ENCODE measurements around the gene NOTO. TPM values are rescaled to one million over a fixed set of nuclear protein-coding genes. Genes with fewer than 3 reads are reported as not detected.

The NOTO gene
- total and polyA plus RNA-seq, 4 donors = 0.06 TPM; not detected in 3

GRCh38 chr2:73243884-73244570, 41.7 kb downstream of the NOTO start:
- Histone ChIP-seq H3K4me1 (ENCODE audit: control insufficient read depth, insufficient read depth, low read length) (peaks cover 2% of the 10 kb centered on the region), H3K36me3 (ENCODE audit: control insufficient read depth, insufficient read depth, low read length) (peaks cover 45% of the 10 kb centered on the region), H3K9me3 (ENCODE audit: control insufficient read depth, insufficient read depth, low read length) (no peaks in the 10 kb centered on the region), H3K4me3 (ENCODE audit: low read depth, low read length) (no peak overlapping the region), H3K27me3 (ENCODE audit: control insufficient read depth, insufficient read depth, low read length) (no peaks in the 10 kb centered on the region), H3K27ac (ENCODE audit: low read depth, low read length) (peak overlapping the region; percentile 10)
- DNase-seq (ENCODE audit: low read depth in 4 of 6, low spot score in 6 of 6) = peak in 2 of 6 donors; percentile 68 to 83
- WGBS (ENCODE audit: insufficient coverage) = 19% methylated on average over 3 of the region's 5 CpGs

- no peaks in the 10 kb centered on the region for H3K9me3 ChIP-seq (ENCODE audit: control insufficient read depth, insufficient read depth, low read length)
- no peak overlapping the region for H3K4me3 ChIP-seq (ENCODE audit: low read depth, low read length)
- H3K4me1 ChIP-seq (ENCODE audit: control insufficient read depth, insufficient read depth, low read length) = peaks cover 2% of the 10 kb centered on the region
- no peak overlapping the region for H3K27ac ChIP-seq (ENCODE audit: low read depth, low read length)
- H3K36me3 ChIP-seq (ENCODE audit: control insufficient read depth, insufficient read depth, low read length) = peaks cover 50% of the 10 kb centered on the region
- no peak for DNase-seq (ENCODE audit: low read depth in 4 of 6, low spot score in 6 of 6)
- H3K27me3 ChIP-seq (ENCODE audit: control insufficient read depth, insufficient read depth, low read length) = no peaks in the 10 kb centered on the region
- 67% methylated on average over 1 of the region's 3 CpGs for WGBS (ENCODE audit: insufficient coverage)
These were observed 42.2 kb downstream of the NOTO start for GRCh38 chr2:73244580-73244979.

- no peak for DNase-seq (ENCODE audit: low read depth in 4 of 6, low spot score in 6 of 6)
- no peak overlapping the region for H3K4me3 ChIP-seq (ENCODE audit: low read depth, low read length)
- 84% methylated on average over 3 of the region's 3 CpGs for WGBS (ENCODE audit: insufficient coverage)
- H3K36me3 ChIP-seq (ENCODE audit: control insufficient read depth, insufficient read depth, low read length) = peaks cover 69% of the 10 kb centered on the region
- peaks cover 2% of the 10 kb centered on the region for H3K4me1 ChIP-seq (ENCODE audit: control insufficient read depth, insufficient read depth, low read length)
- no peaks in the 10 kb centered on the region for H3K9me3 ChIP-seq (ENCODE audit: control insufficient read depth, insufficient read depth, low read length)
- no peaks in the 10 kb centered on the region for H3K27me3 ChIP-seq (ENCODE audit: control insufficient read depth, insufficient read depth, low read length)
- H3K27ac ChIP-seq (ENCODE audit: low read depth, low read length) = no peak overlapping the region
These were observed 44.5 kb downstream of the NOTO start for GRCh38 chr2:73246850-73247249.

- peaks cover 71% of the 10 kb centered on the region for H3K36me3 ChIP-seq (ENCODE audit: control insufficient read depth, insufficient read depth, low read length)
- no peak overlapping the region for H3K4me3 ChIP-seq (ENCODE audit: low read depth, low read length)
- H3K27ac ChIP-seq (ENCODE audit: low read depth, low read length) = no peak overlapping the region
- H3K27me3 ChIP-seq (ENCODE audit: control insufficient read depth, insufficient read depth, low read length) = no peaks in the 10 kb centered on the region
- 92% methylated on average over 8 of the region's 9 CpGs for WGBS (ENCODE audit: insufficient coverage)
- no peaks in the 10 kb centered on the region for H3K4me1 ChIP-seq (ENCODE audit: control insufficient read depth, insufficient read depth, low read length)
- H3K9me3 ChIP-seq (ENCODE audit: control insufficient read depth, insufficient read depth, low read length) = no peaks in the 10 kb centered on the region
- no peak for DNase-seq (ENCODE audit: low read depth in 4 of 6, low spot score in 6 of 6)
These were observed 47.3 kb downstream of the NOTO start for GRCh38 chr2:73249636-73250035.

GRCh38 chr2:73250872-73251846, 48.8 kb downstream of the NOTO start:
- H3K9me3 ChIP-seq (ENCODE audit: control insufficient read depth, insufficient read depth, low read length) = no peaks in the 10 kb centered on the region
- H3K27ac ChIP-seq (ENCODE audit: low read depth, low read length) = no peak overlapping the region
- H3K4me3 ChIP-seq (ENCODE audit: low read depth, low read length) = no peak overlapping the region
- no peak for DNase-seq (ENCODE audit: low read depth in 4 of 6, low spot score in 6 of 6)
- H3K27me3 ChIP-seq (ENCODE audit: control insufficient read depth, insufficient read depth, low read length) = no peaks in the 10 kb centered on the region
- peaks cover 74% of the 10 kb centered on the region for H3K36me3 ChIP-seq (ENCODE audit: control insufficient read depth, insufficient read depth, low read length)
- H3K4me1 ChIP-seq (ENCODE audit: control insufficient read depth, insufficient read depth, low read length) = no peaks in the 10 kb centered on the region
- 87% methylated on average over 17 of the region's 17 CpGs for WGBS (ENCODE audit: insufficient coverage)

GRCh38 chr2:73252238-73253027, 50.1 kb downstream of the NOTO start:
- peaks cover 69% of the 10 kb centered on the region for H3K36me3 ChIP-seq (ENCODE audit: control insufficient read depth, insufficient read depth, low read length)
- no peak overlapping the region for H3K27ac ChIP-seq (ENCODE audit: low read depth, low read length)
- H3K4me1 ChIP-seq (ENCODE audit: control insufficient read depth, insufficient read depth, low read length) = no peaks in the 10 kb centered on the region
- DNase-seq (ENCODE audit: low read depth in 4 of 6, low spot score in 6 of 6) = no peak
- no peaks in the 10 kb centered on the region for H3K9me3 ChIP-seq (ENCODE audit: control insufficient read depth, insufficient read depth, low read length)
- no peaks in the 10 kb centered on the region for H3K27me3 ChIP-seq (ENCODE audit: control insufficient read depth, insufficient read depth, low read length)
- 97% methylated on average over 7 of the region's 17 CpGs for WGBS (ENCODE audit: insufficient coverage)
- no peak overlapping the region for H3K4me3 ChIP-seq (ENCODE audit: low read depth, low read length)

- H3K9me3 ChIP-seq (ENCODE audit: control insufficient read depth, insufficient read depth, low read length) = no peaks in the 10 kb centered on the region
- WGBS (ENCODE audit: insufficient coverage) = 60% methylated on average over 1 of the region's 2 CpGs
- H3K27ac ChIP-seq (ENCODE audit: low read depth, low read length) = no peak overlapping the region
- H3K36me3 ChIP-seq (ENCODE audit: control insufficient read depth, insufficient read depth, low read length) = peaks cover 70% of the 10 kb centered on the region
- no peaks in the 10 kb centered on the region for H3K4me1 ChIP-seq (ENCODE audit: control insufficient read depth, insufficient read depth, low read length)
- no peak overlapping the region for H3K4me3 ChIP-seq (ENCODE audit: low read depth, low read length)
- H3K27me3 ChIP-seq (ENCODE audit: control insufficient read depth, insufficient read depth, low read length) = no peaks in the 10 kb centered on the region
- DNase-seq (ENCODE audit: low read depth in 4 of 6, low spot score in 6 of 6) = no peak
These were observed 51.0 kb downstream of the NOTO start for GRCh38 chr2:73253400-73253799.

GRCh38 chr2:73253901-73254300, 51.5 kb downstream of the NOTO start:
- Histone ChIP-seq H3K9me3 (ENCODE audit: control insufficient read depth, insufficient read depth, low read length) (no peaks in the 10 kb centered on the region), H3K4me1 (ENCODE audit: control insufficient read depth, insufficient read depth, low read length) (no peaks in the 10 kb centered on the region), H3K4me3 (ENCODE audit: low read depth, low read length) (no peak overlapping the region), H3K27me3 (ENCODE audit: control insufficient read depth, insufficient read depth, low read length) (no peaks in the 10 kb centered on the region), H3K27ac (ENCODE audit: low read depth, low read length) (no peak overlapping the region), H3K36me3 (ENCODE audit: control insufficient read depth, insufficient read depth, low read length) (peaks cover 70% of the 10 kb centered on the region)
- DNase-seq (ENCODE audit: low read depth in 4 of 6, low spot score in 6 of 6) = no peak
- WGBS (ENCODE audit: insufficient coverage) = 98% methylated on average over 3 of the region's 3 CpGs

- H3K4me1 ChIP-seq (ENCODE audit: control insufficient read depth, insufficient read depth, low read length) = no peaks in the 10 kb centered on the region
- no peak for DNase-seq (ENCODE audit: low read depth in 4 of 6, low spot score in 6 of 6)
- H3K9me3 ChIP-seq (ENCODE audit: control insufficient read depth, insufficient read depth, low read length) = no peaks in the 10 kb centered on the region
- no peak overlapping the region for H3K4me3 ChIP-seq (ENCODE audit: low read depth, low read length)
- H3K36me3 ChIP-seq (ENCODE audit: control insufficient read depth, insufficient read depth, low read length) = peaks cover 72% of the 10 kb centered on the region
- WGBS (ENCODE audit: insufficient coverage) = 94% methylated on average over 6 of the region's 7 CpGs
- no peaks in the 10 kb centered on the region for H3K27me3 ChIP-seq (ENCODE audit: control insufficient read depth, insufficient read depth, low read length)
- H3K27ac ChIP-seq (ENCODE audit: low read depth, low read length) = no peak overlapping the region
These were observed 52.1 kb downstream of the NOTO start for GRCh38 chr2:73254343-73255006.
